Glutamatergic neuron (in vitro differentiated cells): ENCODE data around the gene IL36RN. TPM values are rescaled to one million over a fixed set of nuclear protein-coding genes. Genes with fewer than 3 reads are reported as not detected.

Source experiments
- DNase-seq: peaks from one replicate; pipeline ENCODE4 v3.0.0; 2022
- H3K27ac Mint-ChIP-seq: one replicate; pipeline ENCODE4 v1.8.0; 2020; ENCODE audit warnings: mild to moderate bottlenecking, mixed read lengths, inconsistent platforms; ENCODE audit not compliant: unreplicated experiment
- H3K27me3 Mint-ChIP-seq: one replicate; pipeline ENCODE4 v1.8.0; 2020; ENCODE audit warnings: mild to moderate bottlenecking, moderate library complexity, mixed read lengths, inconsistent platforms; ENCODE audit not compliant: unreplicated experiment
- H3K36me3 Mint-ChIP-seq: one replicate; pipeline ENCODE4 v1.8.0; 2020; ENCODE audit warnings: mild to moderate bottlenecking, mixed read lengths, inconsistent platforms; ENCODE audit not compliant: unreplicated experiment
- H3K4me1 Mint-ChIP-seq: one replicate; pipeline ENCODE4 v1.8.0; 2020; ENCODE audit warnings: mild to moderate bottlenecking, low read depth, mixed read lengths, inconsistent platforms; ENCODE audit not compliant: unreplicated experiment
- H3K4me3 Mint-ChIP-seq: one replicate; pipeline ENCODE4 v1.8.0; 2020; ENCODE audit warnings: mild to moderate bottlenecking, mixed read lengths, inconsistent platforms; ENCODE audit not compliant: unreplicated experiment
- H3K9me3 Mint-ChIP-seq: one replicate; pipeline ENCODE4 v1.8.0; 2020; ENCODE audit warnings: mild to moderate bottlenecking, moderate library complexity, mixed read lengths, inconsistent platforms; ENCODE audit not compliant: unreplicated experiment
- total RNA-seq: library from RNA; stranded (reverse); fragmentation: NEBNext Ultra II Directional; extraction: Animal tissue kit (Norgen Biotek cat#: 25700); gene quantifications from one replicate; pipeline ENCODE4 v1.2.1, GENCODE V29; 2021; ENCODE audit not compliant: unreplicated experiment
- TF ChIP-seq, protein P1 (sequence below): fragments of 200-600 bp; sonication (generic); IDR thresholded peaks from one replicate; pipeline ENCODE4 v1.5.0; 2021; ENCODE audit not compliant: partially characterized antibody, unreplicated experiment

IL36RN gene
- total RNA-seq, 1 donor from 2014 or later: not detected

- TF ChIP-seq, protein P1, sequence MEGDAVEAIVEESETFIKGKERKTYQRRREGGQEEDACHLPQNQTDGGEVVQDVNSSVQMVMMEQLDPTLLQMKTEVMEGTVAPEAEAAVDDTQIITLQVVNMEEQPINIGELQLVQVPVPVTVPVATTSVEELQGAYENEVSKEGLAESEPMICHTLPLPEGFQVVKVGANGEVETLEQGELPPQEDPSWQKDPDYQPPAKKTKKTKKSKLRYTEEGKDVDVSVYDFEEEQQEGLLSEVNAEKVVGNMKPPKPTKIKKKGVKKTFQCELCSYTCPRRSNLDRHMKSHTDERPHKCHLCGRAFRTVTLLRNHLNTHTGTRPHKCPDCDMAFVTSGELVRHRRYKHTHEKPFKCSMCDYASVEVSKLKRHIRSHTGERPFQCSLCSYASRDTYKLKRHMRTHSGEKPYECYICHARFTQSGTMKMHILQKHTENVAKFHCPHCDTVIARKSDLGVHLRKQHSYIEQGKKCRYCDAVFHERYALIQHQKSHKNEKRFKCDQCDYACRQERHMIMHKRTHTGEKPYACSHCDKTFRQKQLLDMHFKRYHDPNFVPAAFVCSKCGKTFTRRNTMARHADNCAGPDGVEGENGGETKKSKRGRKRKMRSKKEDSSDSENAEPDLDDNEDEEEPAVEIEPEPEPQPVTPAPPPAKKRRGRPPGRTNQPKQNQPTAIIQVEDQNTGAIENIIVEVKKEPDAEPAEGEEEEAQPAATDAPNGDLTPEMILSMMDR: no peak
- H3K4me1 Mint-ChIP-seq: no peaks in the 10 kb centered on the region
- H3K9me3 Mint-ChIP-seq: no peaks in the 10 kb centered on the region
- no peaks in the 10 kb centered on the region for H3K27me3 Mint-ChIP-seq
- no peak overlapping the region for H3K27ac Mint-ChIP-seq
- H3K36me3 Mint-ChIP-seq: no peaks in the 10 kb centered on the region
- DNase-seq: no peak
- H3K4me3 Mint-ChIP-seq: no peak overlapping the region
Observed at GRCh38 chr2:113113807-113114206, 54.8 kb downstream of the IL36RN start.

Other genes with a start within 250 kb of the IL36RN start
- gene IL1B, start 222.4 kb upstream of the IL36RN start, total RNA-seq: not detected
- gene IL37, start 148.0 kb upstream of the IL36RN start, total RNA-seq: not detected
- not detected for gene IL36G, start 81.2 kb upstream of the IL36RN start, total RNA-seq
- not detected for gene IL36A, start 53.7 kb upstream of the IL36RN start, total RNA-seq
- gene IL36B, start 6.3 kb upstream of the IL36RN start, total RNA-seq: not detected
- not detected for gene IL1F10, start 8.8 kb downstream of the IL36RN start, total RNA-seq
- gene IL1RN, start 68.4 kb downstream of the IL36RN start, total RNA-seq: not detected
- 1.2 TPM for gene PSD4, start 114.8 kb downstream of the IL36RN start, total RNA-seq
- 1.4 TPM for gene PAX8, start 219.7 kb downstream of the IL36RN start, total RNA-seq